ENCODE results near the gene CDCA8. TPM values are rescaled to one million over a fixed set of nuclear protein-coding genes. Genes with fewer than 3 reads are reported as not detected.
"Not testable (repeated sequence)": the region's sequence is repeated elsewhere in the genome, so short reads cannot be mapped to it uniquely, and the experiment has no call there.

CDCA8 gene
- total and polyA plus RNA-seq, 8 donors = 3.4 to 32.6 (median 14.4) TPM

GRCh38 chr1:37731312-37732019 lies 39.1 kb downstream of the CDCA8 start:
- intact Hi-C loops (cut with DNase I) = no loop called here
- ATAC-seq = no peak
- no peak for DNase-seq
- H3K9me3 ChIP-seq = no peaks in the 10 kb centered on the region
- H3K36me3 ChIP-seq = no peaks in the 10 kb centered on the region
- no peaks in the 10 kb centered on the region for H3K4me1 ChIP-seq
- TF ChIP-seq CTCF (IDR thresholded peaks at IDR 0.05) = no peak
- H3K27me3 ChIP-seq = peaks cover 7 to 43% of the 10 kb centered on the region in 2 donors
- no peak overlapping the region for H3K27ac ChIP-seq
- no peak overlapping the region for H3K4me3 ChIP-seq

GRCh38 chr1:37732111-37732780 lies 39.9 kb downstream of the CDCA8 start:
- no peak for ATAC-seq

GRCh38 chr1:37734629-37735591 lies 42.6 kb downstream of the CDCA8 start:
- H3K36me3 ChIP-seq = no peaks in the 10 kb centered on the region
- ATAC-seq (peak; percentile 58), DNase-seq (no peak)
- no peaks in the 10 kb centered on the region for H3K9me3 ChIP-seq
- no peak for TF ChIP-seq CTCF (IDR thresholded peaks at IDR 0.05)
- H3K27ac ChIP-seq = no peak overlapping the region
- intact Hi-C loops (cut with DNase I) = no loop called here
- no peaks in the 10 kb centered on the region for H3K4me1 ChIP-seq
- H3K27me3 ChIP-seq = peaks cover 7 to 48% of the 10 kb centered on the region in 2 donors
- no peak overlapping the region for H3K4me3 ChIP-seq

More at GRCh38 chr1:37732111-37732780, 39.9 kb downstream of the CDCA8 start:
- DNase-seq = no peak
- Histone ChIP-seq H3K9me3 (no peaks in the 10 kb centered on the region), H3K27ac (no peak overlapping the region), H3K27me3 (peaks cover 7 to 43% of the 10 kb centered on the region in 2 donors), H3K4me1 (no peaks in the 10 kb centered on the region), H3K4me3 (no peak overlapping the region), H3K36me3 (no peaks in the 10 kb centered on the region)
- intact Hi-C loops (cut with DNase I) = no loop called here
- no peak for TF ChIP-seq CTCF (IDR thresholded peaks at IDR 0.05)

- peaks cover 7 to 61% of the 10 kb centered on the region in 2 donors for H3K27me3 ChIP-seq
- H3K27ac ChIP-seq; H3K36me3 ChIP-seq; H3K9me3 ChIP-seq; H3K4me3 ChIP-seq; H3K4me1 ChIP-seq; intact Hi-C loops (cut with DNase I); DNase-seq; ATAC-seq: not testable (repeated sequence)
Measured at GRCh38 chr1:37737975-37738374, 45.7 kb downstream of the CDCA8 start.

GRCh38 chr1:37738619-37739018 lies 46.3 kb downstream of the CDCA8 start:
- H3K4me3 ChIP-seq; intact Hi-C loops (cut with DNase I); H3K36me3 ChIP-seq; DNase-seq; H3K4me1 ChIP-seq; H3K27ac ChIP-seq; ATAC-seq; H3K9me3 ChIP-seq: not testable (repeated sequence)
- H3K27me3 ChIP-seq = peaks cover 4 to 61% of the 10 kb centered on the region in 2 donors

Measured in left lung (tissue), 10 donors.